Retina (tissue), 1 donor: Measurements from ENCODE around the gene NCMAP.
"Not testable (repeated sequence)": the region's sequence is repeated elsewhere in the genome, so short reads cannot be mapped to it uniquely, and the experiment has no call there.

Source experiments
- DNase-seq: peaks from one replicate; pipeline ENCODE4 v3.0.0-alpha.2; 2016

NCMAP gene, protein sequence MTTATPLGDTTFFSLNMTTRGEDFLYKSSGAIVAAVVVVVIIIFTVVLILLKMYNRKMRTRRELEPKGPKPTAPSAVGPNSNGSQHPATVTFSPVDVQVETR

DNA sequence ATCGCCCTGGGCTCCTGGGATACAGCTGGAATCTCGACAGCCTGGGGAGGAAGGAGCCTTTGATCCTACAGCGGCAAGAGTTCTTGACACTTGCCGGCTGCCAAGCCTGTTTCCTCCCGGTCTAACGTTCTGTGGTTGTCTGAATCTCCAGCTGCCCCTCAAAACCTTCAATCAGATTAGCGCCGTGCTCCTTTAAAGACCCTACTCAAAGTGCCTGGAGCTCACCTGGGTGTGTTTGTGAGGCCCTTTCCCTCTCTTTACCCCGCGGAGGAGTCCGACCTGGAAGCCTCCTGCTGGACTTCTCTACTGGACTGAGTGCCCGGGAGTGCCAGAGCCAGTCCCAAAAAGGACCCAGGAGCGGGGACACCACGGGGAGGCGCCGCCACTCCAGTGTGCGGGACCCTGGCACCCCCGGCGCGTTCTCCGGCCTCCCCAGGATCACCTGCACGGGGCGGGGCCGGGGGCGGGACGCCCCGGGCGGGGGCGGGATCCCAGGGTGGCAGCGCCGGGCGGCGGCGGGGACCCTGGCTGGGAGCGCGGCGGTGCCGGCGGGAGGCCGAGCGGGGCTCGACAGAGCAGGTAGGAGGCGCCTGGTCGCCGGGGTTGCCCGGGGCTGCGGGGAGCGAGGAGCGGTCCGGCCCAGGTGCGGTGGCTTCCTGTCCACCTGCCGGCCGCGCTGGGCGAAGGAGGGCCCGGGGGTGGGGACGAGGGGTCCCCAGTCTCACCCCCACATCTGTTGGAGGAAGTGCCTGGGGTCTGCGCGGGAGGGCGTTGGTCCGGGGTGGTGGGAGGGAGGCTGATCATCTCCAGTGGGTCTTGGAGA is at the start of gene NCMAP:
NCMAP (plus strand) TSS at position 497 of the 823 bp plus-strand sequence. CDS start 39,344 bp downstream, outside the sequence.
- peak; percentile 40 for DNase-seq

- no peak for DNase-seq
These were observed 49.1 kb upstream of the NCMAP start for GRCh38 chr1:24506691-24507381.

DNA sequence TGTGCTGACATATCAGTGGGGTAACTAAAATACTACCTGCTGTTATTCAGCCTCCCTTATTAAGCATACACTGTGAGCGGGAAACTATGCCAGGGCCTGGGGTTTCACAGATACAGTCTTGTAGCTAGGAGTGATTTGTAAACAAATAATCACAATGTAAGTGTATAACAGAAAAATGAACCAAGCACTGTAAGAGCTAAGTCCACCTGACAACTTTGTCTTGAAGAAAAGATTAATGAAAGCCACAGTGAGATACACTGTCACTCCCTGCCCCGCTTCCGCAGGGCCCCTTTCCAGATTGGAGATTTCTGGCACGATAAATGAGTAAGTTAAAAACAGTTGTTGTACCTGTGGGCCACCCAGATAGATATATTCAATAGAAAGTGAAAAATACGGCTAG is 48.5 kb upstream of the NCMAP start:
- no peak for DNase-seq

- no peak for DNase-seq
These were observed 47.0 kb upstream of the NCMAP start for GRCh38 chr1:24508911-24509310.

DNA sequence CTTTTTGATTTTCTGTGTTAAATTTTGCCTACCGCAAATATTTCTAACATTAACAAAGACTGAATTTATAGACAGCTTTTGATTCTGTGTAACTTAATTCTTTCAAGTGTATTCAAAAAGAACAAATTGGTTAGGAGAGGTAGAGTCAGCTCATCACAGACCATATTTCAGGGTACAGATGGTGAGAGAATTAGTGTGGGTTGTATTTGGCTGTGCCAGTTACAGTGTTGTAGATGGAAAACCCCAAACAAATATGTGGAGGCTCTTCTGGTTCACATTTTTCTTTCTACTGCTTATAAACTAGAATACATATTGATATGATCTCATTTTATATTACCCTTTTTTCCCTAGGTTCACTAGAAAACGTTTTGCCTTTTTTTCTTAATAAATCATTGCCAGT is 42.2 kb upstream of the NCMAP start:
- DNase-seq, result no peak

DNA sequence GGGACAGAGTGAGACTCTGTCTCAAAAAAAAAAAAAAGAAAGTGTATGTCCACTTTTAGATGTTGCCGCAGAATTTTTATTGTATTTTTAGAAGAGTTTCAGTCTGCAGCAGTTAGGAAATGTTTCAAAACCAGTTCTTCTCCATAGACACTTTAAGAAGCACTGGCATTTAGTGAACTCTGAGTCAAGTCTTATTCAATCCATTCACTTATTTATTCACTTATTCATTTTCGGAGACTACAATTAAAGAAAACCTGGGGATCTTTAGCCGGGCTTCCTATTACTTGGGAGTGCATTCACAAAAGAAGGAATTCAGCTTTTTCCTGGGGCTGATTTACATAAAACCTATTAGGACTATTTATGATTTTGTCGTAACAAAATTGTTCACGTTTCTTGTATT is 40.9 kb upstream of the NCMAP start:
- no peak for DNase-seq

GRCh38 chr1:24515671-24516209 is 40.1 kb upstream of the NCMAP start:
- not testable (repeated sequence) for DNase-seq

DNA sequence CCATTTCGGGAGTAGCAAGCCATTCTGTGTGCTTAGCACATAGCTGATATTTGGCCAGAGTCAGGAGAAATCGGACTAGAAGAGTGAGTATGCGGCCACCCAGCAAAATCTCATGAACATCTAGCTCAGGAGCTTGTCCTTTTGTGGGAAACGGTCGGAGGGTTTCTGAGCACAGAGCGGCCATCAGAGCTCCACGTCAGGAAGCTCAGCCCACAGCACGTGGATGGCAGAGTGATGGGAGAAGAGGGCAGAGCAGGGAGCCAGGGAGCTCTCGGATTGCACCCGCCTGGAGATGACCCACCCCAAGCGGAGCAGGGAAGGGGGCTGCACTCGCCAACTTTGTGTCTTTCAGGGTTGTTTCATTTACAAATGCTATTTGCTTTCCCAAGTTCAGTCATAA is 39.4 kb upstream of the NCMAP start:
- no peak for DNase-seq

DNA sequence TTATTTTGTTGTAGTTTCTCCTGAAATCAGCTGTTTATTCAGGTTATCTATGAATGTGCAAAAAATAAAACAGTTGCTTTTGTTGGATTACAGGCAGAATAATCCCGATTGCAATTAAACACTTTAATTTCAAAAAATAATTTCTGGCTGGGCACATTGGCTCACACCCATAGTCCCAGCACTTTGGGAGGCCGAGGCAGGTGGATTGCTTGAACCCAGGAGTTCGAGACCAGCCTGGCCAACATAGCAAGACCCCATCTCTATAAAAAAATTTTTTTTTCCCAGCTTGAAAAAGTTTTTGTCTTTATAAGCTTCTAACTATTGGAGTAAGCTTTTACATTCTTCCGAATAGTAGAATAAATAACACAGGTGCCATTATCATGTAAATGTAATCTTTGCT is 38.0 kb upstream of the NCMAP start:
- DNase-seq, result no peak

DNA sequence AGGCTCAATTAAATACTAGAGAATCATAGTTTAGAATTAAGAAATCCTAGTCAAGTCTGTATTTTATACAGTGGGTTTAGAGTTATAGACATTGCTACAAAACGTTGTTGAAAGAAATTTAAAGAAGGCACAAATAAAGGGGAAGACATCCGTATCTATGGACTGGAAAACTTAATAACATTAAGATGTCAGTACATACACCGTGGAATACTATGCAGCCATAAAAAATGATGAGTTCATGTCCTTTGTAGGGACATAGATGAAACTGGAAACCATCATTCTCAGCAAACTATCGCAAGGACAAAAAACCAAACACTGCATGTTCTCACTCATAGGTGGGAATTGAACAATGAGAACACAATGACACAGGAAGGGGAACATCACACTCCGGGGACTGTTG is 35.6 kb upstream of the NCMAP start:
- not testable (repeated sequence) for DNase-seq

DNA sequence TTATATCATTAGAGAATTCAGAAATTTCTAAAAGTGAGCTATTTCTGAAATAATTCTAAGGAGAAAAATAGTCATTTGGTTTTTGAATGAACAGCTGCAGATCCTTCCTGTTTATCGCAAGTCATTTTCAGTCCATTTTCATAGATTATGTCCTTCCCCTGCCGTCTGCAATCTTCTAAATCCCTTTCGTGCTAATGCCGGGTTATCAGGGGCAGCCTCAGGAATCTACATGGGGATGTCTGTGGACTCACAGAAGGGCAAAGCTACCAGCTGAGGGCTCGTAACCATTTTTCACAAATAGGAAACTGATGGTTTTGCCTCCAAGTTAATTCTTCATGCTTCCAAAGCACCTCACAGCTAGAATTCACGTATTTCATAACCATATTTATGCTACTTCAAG is 30.3 kb upstream of the NCMAP start:
- no peak for DNase-seq

DNA sequence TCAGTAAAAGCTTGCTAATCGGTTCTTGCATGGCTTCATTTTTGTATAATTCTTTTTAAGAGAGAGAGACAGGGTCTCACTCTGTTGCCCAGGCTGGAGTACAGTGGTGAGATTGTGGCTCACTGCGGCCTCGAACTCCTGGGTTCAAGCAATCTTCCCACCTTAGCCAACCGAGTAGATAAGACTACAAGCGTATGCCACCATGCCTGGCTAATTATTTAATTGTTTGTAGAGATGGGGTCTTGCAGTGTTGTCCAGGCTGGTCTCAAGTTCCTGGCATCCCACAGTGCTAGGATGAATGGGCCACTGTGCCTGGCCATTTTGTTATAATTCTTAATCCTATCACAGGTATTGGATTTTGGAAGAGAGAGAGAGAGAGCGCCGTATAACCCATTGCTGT is 29.8 kb upstream of the NCMAP start:
- DNase-seq, result no peak

- DNase-seq, result no peak
These were observed 28.8 kb upstream of the NCMAP start for GRCh38 chr1:24526940-24527542.

- no peak for DNase-seq
These were observed 27.1 kb upstream of the NCMAP start for GRCh38 chr1:24528744-24529143.

DNA sequence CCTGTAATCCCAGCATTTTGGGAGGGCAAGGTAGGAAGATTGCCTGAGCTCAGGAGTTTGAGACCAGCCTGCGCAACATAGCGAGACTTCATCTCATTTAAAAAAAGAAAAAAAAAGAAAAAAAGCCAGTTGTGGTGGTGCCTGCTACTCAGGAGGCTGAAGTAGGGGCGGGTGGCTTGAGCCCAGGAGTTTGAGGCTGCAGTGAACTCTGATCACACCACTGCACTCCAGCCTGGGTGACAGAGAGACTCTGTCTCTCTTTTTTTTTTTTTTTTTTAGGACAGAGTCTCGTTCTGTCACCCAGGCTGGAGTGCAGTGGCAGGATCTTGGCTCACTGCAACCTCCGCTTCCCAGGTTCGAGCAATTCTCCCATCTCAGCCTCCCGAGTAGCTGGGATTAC is 26.6 kb upstream of the NCMAP start:
- DNase-seq, result not testable (repeated sequence)

GRCh38 chr1:24535021-24535424 is 20.9 kb upstream of the NCMAP start:
- no peak for DNase-seq

- DNase-seq, result no peak
These were observed 20.1 kb upstream of the NCMAP start for GRCh38 chr1:24535778-24536177.

- no peak for DNase-seq
These were observed 19.5 kb upstream of the NCMAP start for GRCh38 chr1:24536391-24536840.

DNA sequence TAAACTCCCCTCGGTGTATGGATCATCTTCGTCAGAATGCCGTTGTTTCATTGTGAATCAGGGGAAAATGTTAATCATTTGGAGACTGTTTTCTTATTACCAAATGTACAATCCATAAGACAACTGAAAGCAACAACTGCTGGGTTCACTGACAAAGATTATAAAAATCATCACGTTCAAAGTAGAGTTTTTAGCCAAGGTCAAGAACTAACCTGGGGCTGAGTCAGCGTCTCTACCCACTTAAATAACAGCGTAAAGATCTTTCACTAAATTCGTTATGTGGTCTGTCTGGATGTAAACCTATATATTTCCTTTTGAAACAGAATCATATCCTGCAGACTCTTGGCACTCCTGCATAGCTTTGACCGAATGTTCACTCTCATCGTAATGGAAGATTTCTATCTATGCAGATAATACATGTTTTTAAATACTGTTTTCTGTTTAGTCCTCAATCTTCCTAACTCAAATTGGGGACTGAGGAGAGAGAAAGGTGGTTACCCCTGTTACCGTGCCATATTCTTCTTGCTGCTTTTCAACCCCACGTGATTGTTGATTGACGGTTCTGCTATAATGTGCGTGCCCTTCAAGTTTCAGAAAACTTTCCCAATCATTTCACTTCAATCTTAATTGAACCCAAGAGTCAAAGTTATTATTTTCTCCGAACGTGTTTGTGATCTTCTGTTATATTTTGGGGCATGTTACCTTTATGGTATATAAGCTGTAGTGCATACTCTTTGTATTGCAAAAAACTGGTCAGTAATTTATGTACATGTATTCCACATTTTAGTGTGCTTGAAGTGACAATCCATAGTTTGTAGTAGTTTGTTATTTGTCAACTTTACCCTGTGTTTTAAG is 15.6 kb upstream of the NCMAP start:
- DNase-seq, result no peak

DNA sequence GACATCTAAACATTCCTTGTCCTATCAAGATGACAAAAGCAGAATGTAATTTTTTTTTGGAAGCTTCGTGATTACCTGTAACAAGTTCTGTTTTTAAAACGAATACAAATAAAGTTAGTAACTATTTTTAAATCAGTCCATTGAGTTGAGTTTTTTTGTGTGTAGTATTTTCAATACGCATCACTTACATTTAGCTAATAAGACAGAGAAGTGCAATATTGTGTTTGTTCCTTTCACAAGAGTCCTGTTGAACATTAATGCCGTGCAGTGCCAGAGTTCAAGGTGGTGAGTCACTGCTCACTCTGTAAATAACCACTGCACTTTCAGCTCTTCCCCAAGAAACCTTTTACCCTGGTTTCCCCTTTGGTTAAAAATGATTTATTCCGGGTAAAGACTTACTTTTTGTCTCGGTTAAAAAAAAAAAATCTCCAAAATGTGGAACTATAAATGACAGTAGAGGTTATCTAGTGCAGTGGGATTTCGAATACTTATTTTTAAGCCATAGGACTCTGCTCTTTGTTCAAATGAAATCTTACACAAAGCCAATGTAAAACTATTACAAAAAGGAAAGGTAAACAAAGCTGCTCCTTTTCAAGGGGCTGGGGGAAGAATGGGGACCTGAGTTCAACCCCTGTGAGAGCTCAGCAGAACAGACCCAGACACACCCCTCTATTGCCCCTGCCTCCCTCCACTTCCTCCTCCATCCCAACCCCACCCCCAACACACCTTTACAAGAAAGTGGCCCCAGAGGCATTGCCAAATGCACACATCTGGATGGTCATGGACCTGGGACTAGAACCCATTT is 14.8 kb upstream of the NCMAP start:
- DNase-seq, result no peak

GRCh38 chr1:24541711-24542346 is 14.1 kb upstream of the NCMAP start:
- no peak for DNase-seq
